WI38 (cell line): ENCODE results near the gene LKAAEAR1.

ENCODE experiments used
- H3K4me3 ChIP-seq: 2 replicates; pipeline ENCODE4 v1.5.1; 2011; ENCODE audit warnings: low read depth, mild to moderate bottlenecking, control low read depth, low read length
- TF ChIP-seq, protein P1 (sequence below): IDR thresholded peaks from 2 replicates; pipeline ENCODE4 v1.5.1; 2012; ENCODE audit warnings: low read depth, mild to moderate bottlenecking, control low read depth, low read length

The LKAAEAR1 gene

GRCh38 chr20:64108731-64109681, 24.8 kb upstream of the LKAAEAR1 start:
- TF ChIP-seq, protein P1, sequence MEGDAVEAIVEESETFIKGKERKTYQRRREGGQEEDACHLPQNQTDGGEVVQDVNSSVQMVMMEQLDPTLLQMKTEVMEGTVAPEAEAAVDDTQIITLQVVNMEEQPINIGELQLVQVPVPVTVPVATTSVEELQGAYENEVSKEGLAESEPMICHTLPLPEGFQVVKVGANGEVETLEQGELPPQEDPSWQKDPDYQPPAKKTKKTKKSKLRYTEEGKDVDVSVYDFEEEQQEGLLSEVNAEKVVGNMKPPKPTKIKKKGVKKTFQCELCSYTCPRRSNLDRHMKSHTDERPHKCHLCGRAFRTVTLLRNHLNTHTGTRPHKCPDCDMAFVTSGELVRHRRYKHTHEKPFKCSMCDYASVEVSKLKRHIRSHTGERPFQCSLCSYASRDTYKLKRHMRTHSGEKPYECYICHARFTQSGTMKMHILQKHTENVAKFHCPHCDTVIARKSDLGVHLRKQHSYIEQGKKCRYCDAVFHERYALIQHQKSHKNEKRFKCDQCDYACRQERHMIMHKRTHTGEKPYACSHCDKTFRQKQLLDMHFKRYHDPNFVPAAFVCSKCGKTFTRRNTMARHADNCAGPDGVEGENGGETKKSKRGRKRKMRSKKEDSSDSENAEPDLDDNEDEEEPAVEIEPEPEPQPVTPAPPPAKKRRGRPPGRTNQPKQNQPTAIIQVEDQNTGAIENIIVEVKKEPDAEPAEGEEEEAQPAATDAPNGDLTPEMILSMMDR = no peak
- H3K4me3 ChIP-seq = no peak overlapping the region

GRCh38 chr20:64107736-64108457, 23.7 kb upstream of the LKAAEAR1 start:
- TF ChIP-seq, protein P1 = no peak
- H3K4me3 ChIP-seq = no peak overlapping the region

- TF ChIP-seq, protein P1 = no peak
- no peak within 1 kb of the TSS for H3K4me3 ChIP-seq
Observed at GRCh38 chr20:64106981-64107735, 23.0 kb upstream of the LKAAEAR1 start, which contains the start of gene NPBWR2. Gene NPBWR2, minus strand, starts transcription at chr20:64107565. Its CDS starts 734 bp downstream, at chr20:64106831.

GRCh38 chr20:64106435-64106961, 22.3 kb upstream of the LKAAEAR1 start:
- H3K4me3 ChIP-seq = no peak overlapping the region
- TF ChIP-seq, protein P1 = no peak

DNA sequence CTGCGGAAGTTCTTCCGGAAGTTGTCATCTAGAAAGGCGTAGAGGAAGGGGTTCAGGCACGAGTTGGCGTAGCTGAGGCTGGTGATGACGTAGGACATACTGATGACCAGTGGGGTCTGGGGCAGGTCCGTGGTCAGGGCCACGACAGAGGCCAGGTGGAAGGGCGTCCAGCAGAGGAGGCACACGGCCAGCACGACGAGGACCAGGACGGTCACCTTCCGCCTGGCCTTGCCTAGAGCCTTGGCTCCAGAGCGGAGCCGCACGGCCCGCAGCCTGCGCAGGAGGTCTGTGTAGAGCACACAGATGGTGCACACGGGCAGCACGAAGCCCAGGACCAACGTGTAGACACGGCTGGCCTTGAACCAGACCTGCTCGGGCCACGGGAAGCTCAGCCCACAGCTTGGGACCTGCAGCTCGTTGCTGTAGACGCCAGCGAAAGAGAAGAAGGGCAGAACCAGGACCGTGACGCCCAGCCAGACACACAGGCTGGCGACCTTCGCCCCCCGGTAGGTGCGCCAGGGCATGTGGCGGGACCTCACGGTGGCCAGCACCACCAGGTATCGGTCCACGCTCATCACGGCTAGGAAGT, 21.7 kb upstream of the LKAAEAR1 start:
- no peak overlapping the region for H3K4me3 ChIP-seq

DNA sequence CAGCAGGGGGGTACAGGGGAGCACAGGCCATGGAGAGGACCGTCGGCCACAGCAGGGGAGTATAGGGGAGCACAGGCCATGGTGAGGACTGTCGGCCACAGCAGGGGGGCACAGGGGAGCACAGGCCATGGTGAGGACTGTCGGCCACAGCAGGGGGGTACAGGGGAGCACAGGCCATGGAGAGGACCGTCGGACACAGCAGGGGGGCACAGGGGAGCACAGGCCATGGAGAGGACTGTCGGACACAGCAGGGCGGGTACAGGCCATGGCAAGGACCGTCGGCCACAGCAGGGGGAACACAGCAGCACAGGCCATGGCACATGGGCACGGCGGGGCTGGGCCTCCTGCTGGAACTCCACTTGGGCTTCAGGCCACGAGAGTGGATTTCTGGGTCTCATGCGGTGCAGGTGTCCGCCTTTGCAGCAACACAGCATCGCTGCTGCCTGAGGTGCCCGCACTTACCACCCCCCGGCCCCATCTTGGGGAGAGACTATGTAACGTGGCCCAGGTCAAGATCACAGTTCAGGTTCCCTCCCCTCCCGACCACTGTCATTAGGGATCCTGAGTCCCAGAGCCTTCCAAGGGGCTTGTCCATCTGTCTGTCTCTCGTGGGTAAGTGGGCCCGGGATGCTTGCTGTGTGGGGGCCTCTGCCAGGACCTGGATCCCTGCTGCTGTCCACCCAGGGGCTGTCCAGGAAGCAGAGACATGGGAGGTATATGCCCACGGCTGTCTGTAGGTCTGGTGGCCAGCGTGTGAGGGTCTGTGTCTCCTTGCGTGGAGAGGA, 20.7 kb upstream of the LKAAEAR1 start:
- TF ChIP-seq, protein P1 = no peak
- H3K4me3 ChIP-seq = no peak overlapping the region

More for the DNA sequence above, 21.7 kb upstream of the LKAAEAR1 start:
- TF ChIP-seq, protein P1 = no peak
